HUES6 (cell line): Measurements from ENCODE around the gene KIZ.
"Not testable (repeated sequence)": the region's sequence is repeated elsewhere in the genome, so short reads cannot be mapped to it uniquely, and the experiment has no call there.

Experiments used
- H3K27ac ChIP-seq: 2 replicates; pipeline ENCODE4 v1.7.0; 2013; ENCODE audit warnings: low read depth, mild to moderate bottlenecking, low read length, inconsistent platforms
- H3K27me3 ChIP-seq: 2 replicates; pipeline ENCODE4 v1.6.1; 2013; ENCODE audit warnings: low read length; ENCODE audit not compliant: control insufficient read depth, insufficient read depth
- H3K36me3 ChIP-seq: 2 replicates; pipeline ENCODE4 v1.6.1; 2013; ENCODE audit warnings: low read length; ENCODE audit not compliant: control insufficient read depth, insufficient read depth
- H3K4me1 ChIP-seq: 2 replicates; pipeline ENCODE4 v1.6.1; 2013; ENCODE audit warnings: low read length; ENCODE audit not compliant: control insufficient read depth, insufficient read depth
- H3K4me3 ChIP-seq: 2 replicates; pipeline ENCODE4 v1.5.1; 2013; ENCODE audit warnings: low read depth, low read length
- H3K9ac ChIP-seq: one replicate; pipeline ENCODE4 v1.6.1; 2013; ENCODE audit warnings: mild to moderate bottlenecking, low read length
- H3K9me3 ChIP-seq: 2 replicates; pipeline ENCODE4 v1.6.1; 2013; ENCODE audit warnings: low read depth, low read length; ENCODE audit not compliant: control insufficient read depth, insufficient read depth

Gene KIZ

DNA sequence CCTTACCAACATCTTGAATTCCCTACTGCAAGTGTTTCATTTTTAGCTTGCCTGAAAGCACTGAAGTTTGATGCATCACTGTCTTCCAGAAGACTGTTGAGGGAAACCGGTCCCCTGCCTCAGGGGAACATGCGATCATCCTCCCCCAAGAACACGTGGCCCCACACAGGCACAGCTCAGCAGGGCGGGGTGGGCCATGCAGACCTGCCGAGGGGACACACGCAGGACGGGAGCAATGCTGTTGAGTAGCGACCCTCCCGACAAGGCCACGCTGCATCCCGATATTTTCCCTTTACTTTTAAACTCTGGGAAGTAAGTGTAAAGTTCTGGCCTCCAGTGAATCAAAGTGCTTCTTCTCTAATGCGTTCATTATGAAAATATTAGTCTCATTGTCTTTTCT, 117.9 kb downstream of the KIZ start:
- H3K9ac ChIP-seq, result no peak overlapping the region
- no peak overlapping the region for H3K27ac ChIP-seq
- H3K4me3 ChIP-seq, result no peak overlapping the region
- peaks cover 8% of the 10 kb centered on the region; the same call in 1 of the 2 replicates for H3K36me3 ChIP-seq
- H3K27me3 ChIP-seq, result no peaks in the 10 kb centered on the region
- H3K4me1 ChIP-seq, result no peaks in the 10 kb centered on the region
- H3K9me3 ChIP-seq, result no peaks in the 10 kb centered on the region

DNA sequence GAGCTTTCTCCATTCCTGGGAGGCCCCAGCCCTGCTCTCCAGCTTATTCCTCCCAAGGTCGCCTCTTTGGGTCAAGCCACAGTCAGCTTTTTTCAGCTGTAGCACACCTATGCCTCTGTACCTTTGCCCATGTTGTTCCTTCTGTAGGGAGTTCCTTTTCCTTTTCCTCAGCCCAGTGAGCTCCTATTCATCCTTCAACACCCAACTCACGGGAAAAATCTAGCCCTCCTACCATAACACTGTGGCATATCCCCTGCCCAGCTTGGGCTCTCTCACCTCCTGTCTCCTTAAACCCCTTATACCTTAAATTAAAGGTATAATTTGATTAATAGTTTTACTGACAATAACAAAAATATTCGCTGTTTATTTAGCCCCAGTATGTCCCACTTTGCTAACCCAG, 118.9 kb downstream of the KIZ start:
- Histone ChIP-seq H3K36me3 (peaks cover 4% of the 10 kb centered on the region; the same call in 1 of the 2 replicates), H3K4me1 (no peaks in the 10 kb centered on the region), H3K9me3 (no peaks in the 10 kb centered on the region), H3K27ac (no peak overlapping the region), H3K9ac (no peak overlapping the region), H3K4me3 (no peak overlapping the region), H3K27me3 (no peaks in the 10 kb centered on the region)

DNA sequence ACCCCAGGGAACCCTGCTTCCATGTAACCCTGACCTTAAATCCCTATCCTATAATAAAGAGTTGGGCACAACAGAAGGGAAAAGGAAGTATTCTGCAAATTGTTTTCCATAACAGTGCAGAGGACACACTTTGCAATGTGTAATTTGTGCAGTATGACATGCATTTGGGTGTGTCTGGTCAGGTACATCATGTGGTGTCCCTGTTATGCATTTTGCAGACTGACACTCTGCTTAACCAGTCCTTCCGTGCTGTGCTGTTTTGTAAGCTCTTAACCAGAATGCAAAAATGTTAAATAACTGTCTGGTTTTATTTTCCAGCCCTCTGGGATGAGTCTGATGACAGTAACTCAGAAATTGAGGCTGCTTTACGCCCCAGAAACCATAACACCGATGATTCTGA, 120.3 kb downstream of the KIZ start:
- H3K36me3 ChIP-seq, result peaks cover 4% of the 10 kb centered on the region; the same call in 1 of the 2 replicates
- no peaks in the 10 kb centered on the region for H3K9me3 ChIP-seq
- H3K27me3 ChIP-seq, result no peaks in the 10 kb centered on the region
- H3K4me1 ChIP-seq, result no peaks in the 10 kb centered on the region
- H3K27ac ChIP-seq, result no peak overlapping the region
- no peak overlapping the region for H3K4me3 ChIP-seq
- no peak overlapping the region for H3K9ac ChIP-seq

DNA sequence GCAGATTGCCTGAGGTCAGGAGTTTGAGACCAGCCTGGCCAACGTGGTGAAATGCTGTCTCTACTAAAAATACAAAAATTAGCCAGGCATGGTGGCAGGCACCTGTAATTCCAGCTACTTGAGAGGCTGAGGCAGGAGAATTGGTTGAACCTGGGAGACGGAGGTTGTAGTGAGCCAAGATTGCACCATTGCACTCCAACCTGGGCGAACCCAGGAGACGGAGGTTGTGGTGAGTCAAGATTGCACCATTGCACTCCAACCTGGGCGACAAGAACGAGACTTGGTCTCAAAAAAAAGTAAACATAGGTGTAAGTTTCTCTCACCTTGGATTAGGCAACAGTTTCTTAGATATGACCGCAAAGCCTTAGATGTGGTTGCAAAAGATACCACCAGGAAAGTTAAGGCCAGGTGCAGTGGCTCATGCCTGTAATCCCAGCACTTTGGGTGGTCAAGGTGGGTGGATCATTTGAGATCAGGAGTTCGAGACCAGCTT, 121.8 kb downstream of the KIZ start:
- H3K27me3 ChIP-seq, H3K9me3 ChIP-seq, H3K9ac ChIP-seq, H3K36me3 ChIP-seq, H3K4me3 ChIP-seq, H3K27ac ChIP-seq, H3K4me1 ChIP-seq: not testable (repeated sequence)

DNA sequence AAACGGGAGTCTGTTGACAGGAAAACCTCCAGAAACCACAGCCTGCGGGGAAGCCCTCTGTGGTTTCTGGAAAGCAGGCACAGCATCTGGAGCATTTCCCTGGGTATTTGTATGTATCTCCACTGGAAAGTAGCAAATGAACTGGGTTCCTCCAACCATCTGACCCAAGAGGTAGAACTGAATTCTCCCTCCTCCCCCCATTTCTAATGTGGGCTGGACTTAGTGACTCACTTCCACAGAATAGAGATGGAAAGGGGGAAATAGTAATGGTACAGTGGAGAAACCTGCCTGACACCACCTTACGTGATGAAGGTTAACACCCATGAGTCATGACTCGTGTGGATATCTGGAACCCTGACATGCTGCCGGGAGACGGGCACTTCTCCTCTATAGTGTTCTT, 125.4 kb downstream of the KIZ start:
- no peaks in the 10 kb centered on the region for H3K4me1 ChIP-seq
- H3K27ac ChIP-seq, result no peak overlapping the region
- no peaks in the 10 kb centered on the region for H3K36me3 ChIP-seq
- H3K9ac ChIP-seq, result no peak overlapping the region
- no peaks in the 10 kb centered on the region for H3K27me3 ChIP-seq
- H3K9me3 ChIP-seq, result no peaks in the 10 kb centered on the region
- no peak overlapping the region for H3K4me3 ChIP-seq

DNA sequence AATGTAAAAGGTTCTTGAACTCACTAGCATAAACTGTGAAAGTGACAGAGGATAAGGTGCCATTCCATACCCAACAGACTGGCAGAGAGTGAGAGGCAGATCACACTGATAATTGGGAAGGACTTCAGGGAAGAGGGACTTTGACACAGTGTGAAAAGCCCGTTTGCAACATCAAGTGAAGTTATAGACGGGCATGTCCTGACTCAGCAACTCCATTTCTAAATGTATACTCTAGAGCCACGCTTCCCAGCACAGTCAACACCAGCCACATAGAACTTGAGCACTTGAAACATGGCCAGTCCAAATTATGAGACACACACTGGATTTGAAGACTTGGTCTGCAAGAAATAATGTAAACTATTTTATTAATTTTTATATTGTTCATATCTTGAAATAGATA, 131.3 kb downstream of the KIZ start:
- H3K4me3 ChIP-seq, result no peak overlapping the region
- H3K4me1 ChIP-seq, result no peaks in the 10 kb centered on the region
- H3K36me3 ChIP-seq, result no peaks in the 10 kb centered on the region
- no peaks in the 10 kb centered on the region for H3K27me3 ChIP-seq
- H3K9me3 ChIP-seq, result no peaks in the 10 kb centered on the region
- H3K27ac ChIP-seq, result no peak overlapping the region
- no peak overlapping the region for H3K9ac ChIP-seq

DNA sequence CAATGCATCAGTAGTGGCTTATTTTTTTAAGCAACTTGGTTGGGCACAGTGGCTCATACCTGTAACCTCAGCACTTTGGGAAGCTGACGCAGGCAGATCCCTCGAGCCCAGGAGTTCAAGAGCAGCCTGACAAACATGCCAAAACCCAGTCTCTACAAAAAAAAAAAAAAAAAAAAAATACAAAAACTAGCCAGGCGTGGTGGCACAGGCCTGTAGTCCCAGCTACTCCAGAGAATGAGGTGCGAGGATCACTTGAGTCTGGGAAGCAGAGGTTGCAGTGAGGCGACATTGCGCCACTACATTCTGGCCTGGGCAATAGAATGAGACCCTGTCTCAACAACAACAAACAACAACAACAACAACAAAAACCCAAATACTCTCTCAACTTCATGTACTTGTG, 132.5 kb downstream of the KIZ start:
- no peak overlapping the region for H3K9ac ChIP-seq
- no peak overlapping the region for H3K27ac ChIP-seq
- H3K9me3 ChIP-seq, result no peaks in the 10 kb centered on the region
- no peaks in the 10 kb centered on the region for H3K27me3 ChIP-seq
- no peaks in the 10 kb centered on the region for H3K4me1 ChIP-seq
- no peak overlapping the region for H3K4me3 ChIP-seq
- H3K36me3 ChIP-seq, result no peaks in the 10 kb centered on the region

DNA sequence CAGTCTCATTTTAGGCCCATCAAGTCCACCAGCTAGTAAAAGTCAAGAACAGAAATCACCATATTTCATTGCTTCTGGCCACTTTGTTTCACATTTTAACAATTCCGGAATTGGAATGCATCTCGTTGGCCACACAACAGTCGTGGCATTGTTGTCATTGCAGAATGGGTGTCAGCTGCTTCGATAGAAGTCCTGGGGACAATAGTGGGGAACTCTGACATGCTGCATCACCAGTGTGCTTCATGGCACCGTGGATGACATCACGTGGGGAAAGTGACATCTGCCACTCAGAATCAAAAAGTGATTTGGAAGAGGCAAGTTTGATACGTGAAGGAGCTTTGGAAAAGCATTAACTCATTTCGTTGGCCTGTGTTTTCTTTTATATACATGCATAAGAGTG, 133.5 kb downstream of the KIZ start:
- Histone ChIP-seq H3K9ac (no peak overlapping the region), H3K4me3 (no peak overlapping the region), H3K27me3 (no peaks in the 10 kb centered on the region), H3K36me3 (no peaks in the 10 kb centered on the region), H3K4me1 (no peaks in the 10 kb centered on the region), H3K27ac (no peak overlapping the region), H3K9me3 (no peaks in the 10 kb centered on the region)

DNA sequence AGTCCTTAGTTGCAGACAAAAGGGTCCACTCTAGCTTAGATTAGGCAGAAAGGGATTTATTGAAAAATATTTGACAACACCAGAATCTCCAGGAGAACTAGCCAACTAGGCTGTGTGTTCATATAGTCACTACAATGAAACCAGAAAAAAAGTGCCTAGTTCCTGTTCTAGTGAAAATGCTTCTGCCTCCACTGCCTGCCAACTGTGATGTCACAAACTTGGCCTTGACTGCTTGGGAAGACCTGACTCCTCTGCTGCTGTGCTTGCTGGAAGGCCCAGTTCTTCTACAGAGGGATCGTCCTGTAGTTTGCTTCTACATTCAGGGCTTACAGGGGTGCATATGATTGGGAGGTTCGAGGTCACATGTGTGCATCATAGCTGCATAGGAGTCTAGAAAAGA, 136.9 kb downstream of the KIZ start:
- no peaks in the 10 kb centered on the region for H3K4me1 ChIP-seq
- H3K4me3 ChIP-seq, result no peak overlapping the region
- H3K27me3 ChIP-seq, result no peaks in the 10 kb centered on the region
- H3K9ac ChIP-seq, result no peak overlapping the region
- no peak overlapping the region for H3K27ac ChIP-seq
- H3K9me3 ChIP-seq, result peaks cover 12% of the 10 kb centered on the region
- H3K36me3 ChIP-seq, result no peaks in the 10 kb centered on the region

DNA sequence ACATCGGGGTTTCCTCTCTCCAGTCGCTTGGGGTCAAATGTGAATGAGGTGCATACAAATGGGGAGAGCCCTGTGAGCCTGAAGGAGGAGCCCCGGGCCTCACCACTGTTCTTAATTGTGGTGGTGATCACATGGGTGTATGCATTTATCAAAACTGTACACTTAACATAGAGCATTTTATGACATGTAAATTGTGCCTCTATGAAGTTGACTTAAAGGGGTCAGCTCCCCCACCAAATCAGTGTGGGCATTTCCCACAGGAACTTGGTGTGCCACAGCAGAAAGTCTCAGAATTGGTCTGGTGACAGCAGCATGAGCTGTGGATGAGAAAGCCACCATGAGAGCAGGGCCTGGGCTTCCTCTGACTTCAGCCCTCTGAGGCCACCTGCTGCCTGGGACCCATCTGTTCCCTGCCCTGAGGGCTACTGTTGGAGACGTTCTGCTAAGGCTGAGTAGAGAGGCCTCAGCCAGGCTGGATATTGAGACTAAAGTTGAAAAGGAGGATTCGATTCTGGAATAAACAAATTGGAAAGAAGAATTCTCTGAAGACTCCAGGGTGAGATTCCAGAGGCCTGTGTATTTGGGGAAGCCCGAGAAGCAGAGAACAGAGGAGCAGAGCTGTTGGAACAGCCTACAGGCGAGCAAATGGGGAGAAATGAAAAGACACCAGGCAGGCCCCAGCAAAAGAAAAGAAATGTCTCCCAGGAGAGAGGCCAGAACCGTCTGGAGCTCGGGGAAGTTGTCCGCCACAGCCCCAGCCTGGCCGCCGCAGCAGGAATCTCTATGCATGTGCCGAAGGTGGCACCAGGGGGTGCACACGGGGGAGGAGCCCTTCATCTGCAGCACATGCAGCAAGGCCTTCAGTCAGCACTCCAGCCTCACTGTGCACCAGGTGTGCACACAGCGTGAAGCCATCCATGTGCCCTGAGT, 139.6 kb downstream of the KIZ start:
- H3K27ac ChIP-seq, result no peak overlapping the region
- no peak overlapping the region for H3K9ac ChIP-seq
- no peaks in the 10 kb centered on the region for H3K36me3 ChIP-seq
- H3K9me3 ChIP-seq, result peaks cover 12% of the 10 kb centered on the region
- H3K4me3 ChIP-seq, result no peak overlapping the region
- no peaks in the 10 kb centered on the region for H3K27me3 ChIP-seq
- H3K4me1 ChIP-seq, result no peaks in the 10 kb centered on the region

DNA sequence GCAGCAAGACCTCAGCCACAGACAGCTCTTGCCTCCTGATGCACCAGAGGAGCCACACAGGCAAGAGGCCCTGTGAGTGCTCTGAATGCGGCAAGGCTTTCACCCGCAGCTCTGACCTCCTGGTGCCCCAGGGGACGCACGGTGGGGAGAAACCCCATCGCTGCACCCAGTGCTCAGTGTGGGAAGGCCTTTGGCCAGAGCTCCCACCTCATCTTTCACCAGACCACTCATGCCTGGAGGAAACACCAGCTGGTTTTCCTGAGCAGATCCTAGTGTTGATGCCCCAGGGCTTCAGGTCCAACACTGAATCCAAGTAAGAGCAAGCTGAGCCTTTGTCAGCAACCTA, 140.3 kb downstream of the KIZ start:
- no peaks in the 10 kb centered on the region for H3K27me3 ChIP-seq
- H3K36me3 ChIP-seq, result no peaks in the 10 kb centered on the region
- no peak overlapping the region for H3K9ac ChIP-seq
- H3K4me3 ChIP-seq, result no peak overlapping the region
- H3K4me1 ChIP-seq, result no peaks in the 10 kb centered on the region
- peaks cover 12% of the 10 kb centered on the region for H3K9me3 ChIP-seq
- no peak overlapping the region for H3K27ac ChIP-seq
